Right lung (tissue), 10 donors: ENCODE results near the gene OR10J4. TPM values are rescaled to one million over a fixed set of nuclear protein-coding genes. Genes with fewer than 3 reads are reported as not detected.
"Not testable (repeated sequence)": the region's sequence is repeated elsewhere in the genome, so short reads cannot be mapped to it uniquely, and the experiment has no call there.

ENCODE experiments used
- DNase-seq, 2 donors: peaks; one replicate each; pipeline ENCODE4 v3.0.0-alpha.2; 2013
- long read RNA-seq, 8 donors: transcript quantifications; one replicate each; lab custom pipeline, GENCODE V29; 2026
- polyA plus RNA-seq, 5 donors: library from polyadenylated mRNA; unstranded; fragments of 120-200 nt; gene quantifications; one replicate each; pipeline versions ENCODE4 v1.2.1 to v1.2.3, GENCODE V29; 2013; ENCODE audit warnings: inconsistent platforms in 1 of 5, low replicate concordance in 1 of 5; ENCODE audit not compliant: insufficient read length in 5 of 5, insufficient read depth in 1 of 5

Gene OR10J4
- not detected for polyA plus RNA-seq
- long read RNA-seq, donor 1, partial matches to known transcripts, result 0 of 1 reads
- long read RNA-seq, donor 1, other reads (novel, unspliced or antisense), result 0 of 1 reads
- long read RNA-seq, donor 2, result 0 reads
- long read RNA-seq, donor 3, result 0 reads
- long read RNA-seq, donor 4, result 0 reads
- long read RNA-seq, donor 5, result 0 reads
- long read RNA-seq, donor 6, result 0 reads
- long read RNA-seq, donor 7, result 0 reads
- long read RNA-seq, donor 8, result 0 reads

DNA sequence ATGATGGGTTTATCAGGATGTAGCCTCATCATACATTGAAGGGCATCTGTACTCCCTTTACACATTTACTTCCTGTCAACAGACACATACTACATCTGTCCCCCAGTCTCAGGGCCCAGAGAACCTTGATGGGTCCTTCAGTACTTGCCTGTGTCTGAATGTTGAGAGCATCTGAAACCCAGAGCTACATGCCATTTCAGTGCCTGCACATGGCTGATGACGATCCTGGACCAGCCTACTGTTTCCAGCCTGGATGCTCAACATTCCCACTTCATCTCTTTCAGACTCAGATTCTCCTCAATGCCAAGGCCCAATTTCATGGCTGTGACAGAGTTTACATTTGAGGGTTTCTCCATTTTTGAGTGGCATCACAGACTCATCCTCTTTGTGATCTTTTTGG, at the start of gene OR10J4:
Gene OR10J4, plus strand, starts transcription at position 301 of the 400 bp plus-strand sequence.
- no peak for DNase-seq

DNA sequence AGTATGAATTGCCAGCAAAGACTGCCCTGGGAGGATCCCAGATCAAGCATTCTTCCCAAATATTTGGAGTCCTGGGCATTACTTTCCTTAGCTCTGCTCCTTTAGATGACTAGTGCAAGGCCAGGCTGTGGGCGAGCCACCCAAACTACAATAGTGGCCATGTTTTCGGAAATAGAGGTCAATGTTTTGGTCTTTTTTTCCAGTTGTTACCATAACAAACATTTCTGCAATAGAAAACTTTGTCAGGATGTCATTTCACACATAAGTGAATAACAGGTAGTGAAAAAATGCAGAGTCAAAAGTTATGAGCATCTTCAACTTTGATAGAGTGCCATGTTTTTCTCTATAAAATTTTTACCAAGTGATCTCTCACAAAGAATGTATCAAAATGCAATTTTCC, 25.2 kb upstream of the OR10J4 start:
- no peak for DNase-seq

DNA sequence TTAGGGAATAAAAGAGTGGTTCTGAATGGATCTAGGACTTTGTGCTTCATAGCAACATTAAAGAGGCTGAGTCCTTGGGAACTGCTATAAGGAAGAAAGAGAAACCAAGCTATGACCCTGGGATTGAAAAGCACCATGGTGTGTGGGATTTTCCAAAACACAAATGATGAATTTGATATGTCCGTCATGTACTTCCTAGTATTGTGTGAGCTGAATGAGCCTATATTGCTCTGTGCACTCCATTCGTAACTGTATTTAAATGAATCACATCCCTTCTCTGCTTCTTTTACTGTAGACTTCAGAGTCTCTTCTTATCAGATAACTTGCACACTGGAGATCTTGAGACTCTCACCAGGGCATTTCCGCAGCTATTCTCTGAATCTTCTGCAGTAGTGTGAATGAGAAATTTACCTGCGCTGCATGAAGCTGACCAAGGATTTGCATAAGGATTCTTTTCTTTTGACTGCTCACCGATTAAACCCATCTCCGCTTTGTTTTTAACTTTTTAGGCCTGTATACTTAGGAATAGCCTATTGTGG, 23.1 kb upstream of the OR10J4 start:
- DNase-seq, result peak; percentile 4 to 8

DNA sequence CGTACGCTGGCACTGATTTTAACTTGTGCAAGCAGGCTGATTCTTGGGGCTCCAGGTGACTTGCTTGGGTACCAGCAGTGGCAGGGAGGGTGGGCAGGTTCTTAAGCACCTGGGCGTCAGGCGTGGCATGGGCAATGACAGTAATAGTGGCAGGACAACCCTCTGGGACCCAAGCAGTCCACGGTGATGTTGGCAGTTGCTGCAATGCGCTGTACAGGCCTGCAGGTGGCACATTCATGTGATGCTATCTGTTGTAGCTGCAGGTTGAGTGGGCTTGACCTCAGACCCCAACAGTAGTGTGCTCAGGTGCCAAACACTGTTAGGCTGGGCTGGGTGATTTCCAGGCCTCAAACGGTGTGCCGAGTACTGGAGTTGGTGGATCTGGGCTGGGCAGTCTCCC, 10.2 kb upstream of the OR10J4 start:
- no peak for DNase-seq

DNA sequence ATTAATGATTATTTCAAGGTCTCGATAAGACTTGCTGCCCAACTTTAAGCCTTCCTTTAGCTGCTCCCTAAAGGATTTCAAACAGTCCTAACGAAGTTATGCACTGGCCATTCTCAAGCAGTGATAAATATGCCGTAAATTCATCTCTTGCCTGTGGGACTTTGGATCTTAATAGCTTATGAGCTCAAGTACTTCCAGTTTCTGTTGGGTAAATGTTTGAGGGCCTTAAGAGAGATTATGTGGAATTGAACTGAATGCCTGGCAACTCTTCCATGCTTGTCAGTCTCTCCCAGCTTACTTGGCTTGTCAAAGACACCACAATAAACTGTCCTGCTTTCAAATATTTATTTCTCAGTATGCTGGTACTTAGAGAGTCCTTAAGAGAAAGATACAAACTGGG, 3.5 kb upstream of the OR10J4 start:
- no peak for DNase-seq

DNA sequence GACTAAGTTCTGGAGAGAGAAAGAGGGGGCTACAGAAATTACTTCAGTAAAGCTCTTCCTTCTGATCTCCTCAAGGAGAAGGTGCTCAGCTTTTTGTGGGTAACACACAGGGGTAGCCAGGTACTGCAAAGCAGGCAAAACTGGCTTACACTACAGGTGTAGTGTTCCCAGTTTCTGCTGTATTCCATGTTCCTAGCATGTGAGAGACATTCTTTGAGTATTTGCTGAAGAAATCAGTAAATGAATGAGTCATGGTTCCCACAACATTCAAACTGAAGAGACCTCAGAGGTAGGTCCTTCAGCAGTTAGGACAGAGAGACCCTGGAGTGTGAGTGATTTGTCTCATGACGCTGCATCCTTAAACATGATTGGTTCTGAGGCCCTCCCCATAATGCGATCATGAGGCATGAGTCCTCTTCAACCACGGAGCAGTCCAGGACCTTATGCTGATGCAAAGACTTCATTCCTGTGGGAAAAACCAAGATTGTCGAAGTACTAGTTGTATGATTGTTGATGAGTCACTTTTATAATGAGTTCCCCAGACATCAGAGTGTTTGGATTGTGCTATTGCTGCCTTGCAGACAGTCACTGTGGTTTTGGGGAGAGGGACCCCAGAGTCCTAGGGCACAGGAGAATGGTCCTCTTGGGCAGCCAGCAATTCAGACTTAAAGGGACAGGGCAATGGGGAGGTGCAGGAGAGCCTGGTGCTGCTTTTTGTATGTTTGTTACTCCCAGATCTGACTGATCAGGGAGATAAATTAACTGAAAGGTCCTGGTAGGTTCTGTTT, 2.7 kb upstream of the OR10J4 start:
- DNase-seq, result no peak

DNA sequence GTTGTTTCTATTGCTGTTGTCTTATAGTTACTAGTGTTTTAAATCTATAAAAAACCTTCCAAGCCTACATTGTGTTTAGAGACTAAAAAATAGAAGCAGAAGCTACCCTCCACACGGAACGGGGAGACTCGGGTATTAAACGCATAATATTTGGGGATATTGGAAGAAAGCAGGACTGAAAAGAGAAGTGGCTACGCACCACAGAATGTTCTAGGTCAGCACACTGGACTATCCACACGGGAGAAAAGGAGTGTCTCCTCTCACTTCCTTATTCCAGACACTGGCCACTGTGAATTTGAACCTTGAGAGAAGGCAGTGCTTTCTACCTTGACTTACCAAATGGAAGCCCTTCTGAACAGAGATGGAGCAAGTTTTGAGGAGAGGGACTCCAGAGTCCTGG, 1.0 kb upstream of the OR10J4 start:
- DNase-seq, result no peak

DNA sequence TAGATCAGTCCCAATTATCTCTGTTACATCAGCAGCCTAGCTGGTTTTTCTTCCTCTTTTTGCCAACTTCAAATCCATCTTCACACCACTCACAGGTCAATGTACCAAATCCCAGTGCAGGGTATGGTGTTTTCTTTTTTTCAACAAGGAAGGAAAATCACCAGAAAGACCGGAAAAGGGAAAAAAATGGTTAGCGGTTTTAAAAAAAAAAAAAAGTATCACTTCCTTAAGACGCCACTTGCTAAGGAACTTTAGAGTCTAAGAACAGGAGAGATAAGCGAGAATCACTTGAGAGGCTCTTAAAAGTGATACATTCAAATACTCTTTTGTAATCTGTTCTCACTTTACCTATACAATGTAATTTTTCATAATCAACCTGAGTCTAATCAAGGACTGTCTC, 4.5 kb downstream of the OR10J4 start:
- DNase-seq, result no peak

DNA sequence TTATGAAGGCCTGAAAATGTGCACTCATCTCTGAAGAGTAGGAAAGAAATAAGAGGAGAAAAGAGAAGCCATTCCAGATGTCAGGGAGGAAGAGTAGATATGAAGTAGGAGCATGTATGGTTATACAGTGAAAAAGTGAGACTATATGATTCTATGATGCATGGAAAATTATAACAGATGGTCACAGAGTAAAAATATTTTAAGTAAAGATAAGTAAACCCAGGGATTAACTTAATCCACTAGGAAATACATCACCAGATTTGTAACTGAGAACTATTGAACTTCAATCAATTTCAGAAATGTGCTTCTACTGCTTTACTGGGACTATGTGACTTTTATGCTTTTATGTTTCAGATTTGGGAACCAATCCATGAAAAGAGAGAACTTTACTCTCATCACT, 7.4 kb downstream of the OR10J4 start, which contains the start of gene OR10J1:
Gene OR10J1, plus strand, starts transcription at position 301 of the 400 bp plus-strand sequence. Its CDS starts 70 bp downstream, at position 371.
- no peak for DNase-seq

DNA sequence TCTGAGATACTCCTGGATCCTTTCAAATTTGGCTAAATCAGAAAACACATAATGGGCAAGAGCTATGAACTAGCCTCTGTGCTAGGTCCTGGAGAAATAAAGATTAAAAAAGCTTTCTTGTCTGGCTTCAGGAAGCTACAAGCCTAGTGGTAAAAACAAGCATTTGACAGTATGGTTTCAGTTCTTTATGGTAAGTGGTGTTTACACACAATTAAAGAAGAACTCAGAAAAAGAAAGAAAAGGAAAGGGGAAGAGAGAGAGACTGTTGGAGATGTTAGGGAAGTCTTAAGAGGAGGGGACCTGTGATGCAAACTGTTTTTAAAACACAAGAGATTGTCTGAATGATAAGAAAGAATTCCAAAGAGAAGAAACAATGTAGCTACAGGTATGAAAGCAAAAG, 9.4 kb downstream of the OR10J4 start:
- DNase-seq, result no peak

DNA sequence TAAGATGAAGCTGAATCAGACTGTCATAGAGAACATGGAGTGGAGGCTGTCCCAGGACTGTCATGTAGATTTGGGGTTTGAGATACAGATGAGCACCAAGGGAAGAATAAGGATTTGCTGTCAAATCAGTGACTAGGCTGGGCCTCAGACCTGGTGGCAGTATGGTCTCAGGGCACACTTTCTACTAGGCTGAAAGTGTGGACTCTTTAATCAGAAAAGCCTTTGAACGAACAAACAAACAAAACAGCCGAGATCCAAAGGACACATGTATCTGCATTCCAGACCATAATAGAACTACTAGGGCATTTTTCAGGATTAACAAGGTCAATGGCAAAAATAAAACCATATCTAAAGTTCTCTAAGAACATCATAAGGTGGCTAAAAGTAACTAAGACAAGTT, 10.4 kb downstream of the OR10J4 start:
- no peak for DNase-seq

DNA sequence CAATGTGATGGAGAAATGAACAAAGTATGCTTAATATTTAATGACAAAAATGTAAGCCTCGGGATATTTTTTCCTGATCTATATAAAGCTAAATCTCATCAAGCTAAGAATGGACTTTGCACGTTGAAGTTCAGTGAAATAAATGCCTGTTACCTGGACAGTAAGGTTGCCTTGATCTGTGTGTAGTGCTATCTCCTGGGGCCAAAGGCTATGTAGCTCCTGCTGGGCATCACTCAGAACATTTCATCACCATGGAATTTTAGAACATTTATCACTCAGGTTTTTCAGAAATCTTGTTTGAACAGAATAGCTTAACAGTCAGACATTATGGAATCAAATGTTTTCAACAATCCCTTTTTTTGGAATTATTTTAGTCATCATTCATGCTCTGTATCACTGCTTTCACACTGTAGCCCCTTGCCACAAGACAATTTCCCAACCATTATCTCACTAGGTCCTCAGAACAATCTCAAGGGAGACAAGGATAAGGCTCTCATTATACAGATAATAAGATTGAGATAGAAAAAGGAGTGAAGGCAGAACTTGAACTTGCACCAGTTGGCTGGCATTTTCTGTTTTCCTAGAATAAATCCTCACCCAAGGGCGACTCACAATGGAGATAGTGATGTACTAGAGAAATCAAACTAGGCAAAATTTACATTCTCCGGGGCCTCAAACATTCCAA, 11.2 kb downstream of the OR10J4 start:
- no peak for DNase-seq

DNA sequence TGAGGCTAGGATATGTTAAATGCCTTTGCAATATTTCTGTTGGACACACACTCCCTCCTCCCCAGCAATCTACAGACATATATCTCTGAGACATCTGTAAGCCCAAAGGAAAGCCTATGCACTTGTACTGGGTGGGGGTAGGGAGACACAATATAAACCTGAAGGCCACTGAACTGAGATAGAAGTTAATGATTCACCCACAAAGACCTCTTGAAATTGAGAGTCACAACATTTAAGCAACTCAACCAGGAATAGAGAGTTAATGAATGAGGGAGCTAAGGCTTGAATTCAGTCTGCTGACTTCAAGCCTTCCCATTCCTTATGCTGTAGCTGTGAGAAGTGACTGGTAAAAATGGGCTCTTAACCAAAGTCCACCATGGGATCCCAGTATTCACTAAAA, 12.5 kb downstream of the OR10J4 start:
- DNase-seq, result no peak

DNA sequence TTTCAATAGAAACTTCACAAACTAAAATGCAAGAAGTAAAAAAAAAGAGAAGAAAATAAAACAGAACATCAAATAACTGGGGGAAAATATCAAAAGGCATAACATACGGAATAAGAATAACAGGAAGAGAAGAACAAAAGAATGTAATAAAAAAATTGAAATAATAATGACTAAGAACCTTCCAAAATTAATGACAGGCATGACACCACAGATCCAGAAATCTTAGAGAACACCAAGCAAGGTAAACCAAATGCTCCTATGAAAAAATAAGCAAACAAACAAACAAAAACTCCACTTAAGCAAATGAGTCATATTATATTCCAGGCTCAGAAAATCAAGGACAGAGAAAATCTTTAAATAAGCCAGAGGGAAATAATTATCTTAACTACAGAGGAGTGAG, 16.2 kb downstream of the OR10J4 start:
- no peak for DNase-seq

DNA sequence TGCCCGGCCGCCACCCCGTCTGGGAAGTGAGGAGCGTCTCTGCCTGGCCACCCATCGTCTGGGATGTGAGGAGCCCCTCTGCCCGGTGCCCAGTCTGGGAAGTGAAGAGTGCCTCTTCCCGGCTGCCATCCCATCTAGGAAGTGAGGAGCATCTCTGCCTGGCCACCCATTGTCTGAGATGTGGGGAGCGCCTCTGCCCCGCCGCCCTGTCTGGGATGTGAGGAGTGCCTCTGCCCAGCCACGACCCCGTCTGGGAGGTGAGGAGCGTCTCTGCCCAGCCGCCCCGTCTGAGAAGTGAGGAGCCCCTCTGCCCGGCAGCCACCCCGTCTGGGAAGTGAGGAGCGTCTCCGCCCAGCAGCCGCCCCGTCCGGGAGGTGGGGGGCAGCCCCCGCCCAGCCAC, 17.6 kb downstream of the OR10J4 start:
- not testable (repeated sequence) for DNase-seq

DNA sequence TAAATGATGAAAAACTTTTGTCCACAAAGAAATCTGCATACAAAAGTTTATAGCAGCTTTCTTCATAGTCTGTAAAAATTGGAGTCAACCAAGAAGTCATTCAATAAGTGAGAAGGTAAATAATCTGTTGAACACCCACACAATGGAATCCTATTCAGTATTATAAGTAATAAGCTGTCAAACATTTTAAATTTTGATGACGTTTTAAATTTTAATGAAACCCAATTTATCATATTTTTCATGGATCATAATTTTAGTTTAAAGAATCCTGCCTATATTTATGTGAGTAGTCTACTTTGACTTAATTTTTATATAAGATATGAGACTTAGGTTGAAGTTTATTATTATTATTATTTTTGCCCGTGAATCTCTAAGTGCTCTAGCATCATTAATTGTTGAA, 27.5 kb downstream of the OR10J4 start:
- DNase-seq, result no peak

DNA sequence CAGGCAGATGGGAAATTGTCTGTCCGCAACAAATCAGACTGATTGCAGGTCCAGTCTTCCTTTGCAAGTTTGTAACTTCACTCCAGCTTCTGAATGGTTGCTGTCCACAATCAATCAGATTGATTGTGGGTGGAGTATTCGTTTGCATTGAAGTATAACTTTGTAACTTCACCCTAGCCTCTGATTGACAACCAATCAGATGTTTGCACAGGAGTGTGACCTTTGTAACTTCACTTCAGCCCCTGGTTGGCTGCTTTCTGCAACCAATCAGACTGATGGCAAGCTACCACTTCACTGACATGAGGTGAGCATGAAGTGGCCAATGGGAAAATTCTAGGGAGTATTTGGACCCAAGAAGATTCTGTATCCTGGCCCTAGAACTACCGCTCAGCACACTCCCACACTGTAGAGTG, 33.2 kb downstream of the OR10J4 start:
- no peak for DNase-seq

DNA sequence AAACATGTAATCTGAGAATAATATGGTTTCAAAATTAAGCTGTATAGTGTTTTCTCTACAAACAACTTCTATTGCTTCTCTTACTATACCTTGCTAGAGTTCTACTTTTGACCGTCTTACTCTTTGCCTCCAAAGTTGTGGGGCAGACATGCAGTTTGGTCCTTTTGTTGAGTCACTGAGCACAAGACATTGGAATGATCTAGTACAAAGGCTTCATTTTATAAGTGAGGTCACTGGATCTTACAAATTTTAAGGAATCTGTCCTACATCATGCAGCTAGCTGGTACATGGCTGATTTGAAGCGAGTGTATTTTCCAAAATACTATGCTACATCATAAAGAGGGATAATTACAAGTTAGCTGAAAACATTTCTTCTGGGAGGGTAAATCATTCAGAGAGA, 36.3 kb downstream of the OR10J4 start:
- no peak for DNase-seq

DNA sequence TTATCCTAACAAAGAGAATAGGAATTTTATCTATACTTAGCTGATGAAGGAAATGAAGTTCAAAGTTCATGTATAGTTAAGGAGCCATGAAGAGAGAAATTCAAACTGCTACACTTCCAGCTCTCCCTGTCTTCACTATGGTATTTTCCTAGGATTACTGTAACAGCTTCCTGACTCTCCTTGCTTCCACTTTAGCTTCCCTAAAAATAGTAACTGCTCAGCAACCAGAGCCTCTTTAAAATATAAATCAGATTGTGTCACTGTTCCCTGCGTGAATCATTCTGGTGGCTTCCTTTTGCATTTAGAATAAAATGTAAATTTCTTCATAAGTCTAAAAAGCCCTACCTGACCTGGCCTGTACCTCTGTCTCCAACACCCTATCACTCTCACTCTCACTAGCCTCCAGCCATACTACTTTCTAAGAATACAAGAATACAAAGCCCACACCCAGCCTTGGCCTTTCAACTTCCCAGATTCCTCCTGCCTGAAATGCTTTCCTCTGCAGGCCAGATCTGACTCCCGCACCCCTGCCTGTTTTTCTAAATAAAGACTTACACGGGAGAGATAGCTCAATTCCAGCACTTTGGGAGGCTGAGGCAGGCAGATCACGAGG, 38.0 kb downstream of the OR10J4 start:
- DNase-seq, result no peak

DNA sequence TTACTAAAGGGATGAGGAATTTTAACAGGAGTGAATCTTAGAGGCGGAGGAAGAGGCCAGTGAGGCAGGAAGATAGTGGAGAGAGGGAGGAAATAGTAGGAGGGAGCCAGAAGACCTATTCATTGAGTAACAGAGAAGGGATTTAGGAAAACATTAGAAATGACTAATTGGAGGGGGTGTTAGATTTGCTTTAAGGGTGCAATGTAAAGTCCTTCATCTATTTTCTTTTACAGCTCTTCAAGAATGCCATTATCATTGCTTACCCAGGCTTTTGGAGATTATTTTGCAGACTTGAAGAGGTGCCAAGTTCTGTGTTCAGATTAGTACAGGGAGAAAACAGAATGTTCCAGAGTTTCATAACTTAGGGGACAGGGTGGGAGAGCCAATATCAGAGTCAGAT, 41.3 kb downstream of the OR10J4 start:
- DNase-seq, result no peak

DNA sequence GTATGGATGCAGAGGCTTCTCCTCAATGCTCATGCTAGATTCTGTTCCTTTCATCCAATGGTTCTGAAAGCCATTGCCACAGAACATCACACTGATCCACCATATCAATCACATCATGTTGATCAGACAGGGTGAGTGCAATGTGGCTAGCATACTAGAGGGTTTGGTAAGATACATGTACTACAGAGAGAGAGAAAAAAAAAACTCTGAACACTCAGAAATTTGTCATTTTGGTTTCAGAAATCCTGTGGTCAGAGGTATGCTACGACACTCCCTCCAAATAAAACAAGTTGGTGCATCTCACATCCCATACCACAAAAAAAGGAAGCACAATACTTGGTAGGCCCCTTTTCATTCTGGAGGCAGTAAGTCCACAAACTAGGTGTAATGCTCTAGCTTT, 42.9 kb downstream of the OR10J4 start:
- DNase-seq, result no peak
